Spleen (tissue), 11 donors: ENCODE data around the gene CHM. TPM values are rescaled to one million over a fixed set of nuclear protein-coding genes. Genes with fewer than 3 reads are reported as not detected.
"Not testable (repeated sequence)": the region's sequence is repeated elsewhere in the genome, so short reads cannot be mapped to it uniquely, and the experiment has no call there.

Experiments used
- DNase-seq: peaks from one replicate; pipeline ENCODE4 v3.0.0-alpha.2; 2020
- H3K27ac ChIP-seq, 8 donors: fragments of 200-600 bp; sonication (generic) in 7 of 8; 1 replicate in 4 of 8; 2 replicates in 4 of 8; pipeline versions ENCODE4 v1.5.0 to v1.8.0; 2016 to 2021; ENCODE audit warnings: inconsistent platforms in 4 of 8, mild to moderate bottlenecking in 4 of 8, moderate library complexity in 1 of 8
- H3K27me3 ChIP-seq, 7 donors: fragments of 200-600 bp; sonication (generic) in 6 of 7; replicated peaks in 1 of 7; 1 replicate in 4 of 7; 2 replicates in 3 of 7; pipeline versions ENCODE4 v1.5.0 to v1.8.0; 2016 to 2021; ENCODE audit warnings: inconsistent platforms in 3 of 7, mild to moderate bottlenecking in 1 of 7
- H3K36me3 ChIP-seq, 6 donors: fragments of 200-600 bp; sonication (generic) in 5 of 6; 1 replicate in 4 of 6; 2 replicates in 2 of 6; pipeline versions ENCODE4 v1.5.0 to v1.8.0; 2016 to 2021; ENCODE audit warnings: inconsistent platforms in 2 of 6
- H3K4me1 ChIP-seq, 6 donors: fragments of 200-600 bp; sonication (generic) in 5 of 6; 1 replicate in 3 of 6; 2 replicates in 3 of 6; pipeline versions ENCODE4 v1.5.0 to v1.8.0; 2016 to 2021; ENCODE audit warnings: inconsistent platforms in 3 of 6
- H3K4me3 ChIP-seq, 8 donors: fragments of 200-600 bp; sonication (generic) in 7 of 8; 1 replicate in 4 of 8; 2 replicates in 4 of 8; pipeline versions ENCODE4 v1.5.0 to v1.8.0; 2016 to 2021; ENCODE audit warnings: inconsistent platforms in 4 of 8, mild to moderate bottlenecking in 4 of 8, moderate library complexity in 2 of 8
- H3K9me3 ChIP-seq, 8 donors: fragments of 200-600 bp; sonication (generic) in 7 of 8; 1 replicate in 4 of 8; 2 replicates in 4 of 8; pipeline versions ENCODE4 v1.5.0 to v1.8.0; 2016 to 2021; ENCODE audit warnings: inconsistent platforms in 4 of 8
- POLR2A ChIP-seq, 3 donors: fragments of 450-650 bp; IDR thresholded peaks; one replicate each; pipeline ENCODE4 v1.5.1; 2017; ENCODE audit warnings: antibody characterized with exemption in 3 of 3, mild to moderate bottlenecking in 1 of 3
- POLR2AphosphoS5 ChIP-seq, 3 donors: sonication (generic); formaldehyde crosslinking; IDR thresholded peaks; one replicate each; pipeline ENCODE4 v1.5.1; 2017; ENCODE audit warnings: antibody characterized with exemption in 3 of 3
- WGBS, 5 donors: extraction: QIAGEN DNeasy Blood & Tissue Kit in 3 of 5; methylation state at CpG; one replicate each; pipeline versions ENCODE4 v1.1.5 to v1.1.7; 2013 to 2018; 5-methylcytosine and 5-hydroxymethylcytosine counted together
- intact Hi-C: fragments of 100-400 bp; cut with DNase I; formaldehyde crosslinking; loops from one replicate; pipeline ENCODE4 v1.15.0; 2023; ENCODE audit warnings: low total_unique reads
- polyA plus RNA-seq, 3 donors: library from polyadenylated mRNA; stranded (reverse); fragments of 200-250 nt; gene quantifications; one replicate each; pipeline ENCODE4 v1.2.1, GENCODE V29; 2013
- total RNA-seq, 7 donors: library from RNA; depleted of rRNA in 3 of 7; stranded (reverse); fragments of >200 nt in 3 of 7; fragmentation: NEBNext Ultra II Directional in 4 of 7; extraction: Animal tissue kit (Norgen Biotek cat#: 25700) in 4 of 7; gene quantifications; one replicate each; pipeline versions ENCODE4 v1.1.0 to v1.2.1, GENCODE V29; 2016 to 2021
- TF ChIP-seq, protein P1 (sequence below), 11 experiments: fragments of 200-600 bp in 7 of 11; fragments of 450-650 bp in 4 of 11; sonication (generic) in 4 of 11; IDR thresholded peaks in 8 of 11; conservative IDR thresholded peaks in 3 of 11; 1 replicate in 7 of 11; 2 replicates in 4 of 11; pipeline versions ENCODE4 v1.4.0 to v1.8.0; 2016 to 2021; ENCODE audit warnings: antibody characterized with exemption in 11 of 11, inconsistent platforms in 4 of 11, mild to moderate bottlenecking in 1 of 11
- donor health status: healthy with polysubstance abuse.
- donor health status: DM: no; HTN: no; CAD: no; lungs with moderate emphysema.
- donor health status: DM: no; HTN: no; CAD: no.
- donor health status: Bipolar disorder and iron deficiency.
- donor health status: healthy.
- donor health status: DM: no; HTN: no; CAD: no.
- donor health status: DM: yes; HTN: yes; CAD: no.

CHM gene
- total and polyA plus RNA-seq, 10 donors = 9.3 to 35.3 (median 23.3) TPM

- no peak for DNase-seq
- Histone ChIP-seq H3K36me3 (no peaks in the 10 kb centered on the region), H3K9me3 (no peaks in the 10 kb centered on the region), H3K27ac (no peak overlapping the region), H3K4me1 (no peaks in the 10 kb centered on the region), H3K4me3 (no peak overlapping the region), H3K27me3 (no peaks in the 10 kb centered on the region)
- intact Hi-C loops = no loop called here
- TF ChIP-seq POLR2A (IDR thresholded peaks at IDR 0.05) = no peak
- no peak for TF ChIP-seq POLR2AphosphoS5 (IDR thresholded peaks at IDR 0.05)
- TF ChIP-seq, protein P1, sequence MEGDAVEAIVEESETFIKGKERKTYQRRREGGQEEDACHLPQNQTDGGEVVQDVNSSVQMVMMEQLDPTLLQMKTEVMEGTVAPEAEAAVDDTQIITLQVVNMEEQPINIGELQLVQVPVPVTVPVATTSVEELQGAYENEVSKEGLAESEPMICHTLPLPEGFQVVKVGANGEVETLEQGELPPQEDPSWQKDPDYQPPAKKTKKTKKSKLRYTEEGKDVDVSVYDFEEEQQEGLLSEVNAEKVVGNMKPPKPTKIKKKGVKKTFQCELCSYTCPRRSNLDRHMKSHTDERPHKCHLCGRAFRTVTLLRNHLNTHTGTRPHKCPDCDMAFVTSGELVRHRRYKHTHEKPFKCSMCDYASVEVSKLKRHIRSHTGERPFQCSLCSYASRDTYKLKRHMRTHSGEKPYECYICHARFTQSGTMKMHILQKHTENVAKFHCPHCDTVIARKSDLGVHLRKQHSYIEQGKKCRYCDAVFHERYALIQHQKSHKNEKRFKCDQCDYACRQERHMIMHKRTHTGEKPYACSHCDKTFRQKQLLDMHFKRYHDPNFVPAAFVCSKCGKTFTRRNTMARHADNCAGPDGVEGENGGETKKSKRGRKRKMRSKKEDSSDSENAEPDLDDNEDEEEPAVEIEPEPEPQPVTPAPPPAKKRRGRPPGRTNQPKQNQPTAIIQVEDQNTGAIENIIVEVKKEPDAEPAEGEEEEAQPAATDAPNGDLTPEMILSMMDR (IDR thresholded peaks at IDR 0.05 in 8 of 11, conservative IDR thresholded peaks at IDR 0.05 in 3 of 11) = no peak
- WGBS, 5 donors = 65 to 97% (median 87%) methylated on average over 3 of the region's 3 CpGs
Observed at GRCh38 chrX:85930099-85930498, 117.3 kb downstream of the CHM start.

GRCh38 chrX:85928606-85929005 lies 118.8 kb downstream of the CHM start:
- Histone ChIP-seq H3K27ac (no peak overlapping the region), H3K27me3 (no peaks in the 10 kb centered on the region), H3K4me1 (no peaks in the 10 kb centered on the region), H3K36me3 (no peaks in the 10 kb centered on the region), H3K4me3 (no peak overlapping the region), H3K9me3 (no peaks in the 10 kb centered on the region)
- DNase-seq = no peak
- WGBS, 5 donors = 51 to 88% (median 67%) methylated on average over 1 of the region's 1 CpG
- intact Hi-C loops = no loop called here
- TF ChIP-seq POLR2AphosphoS5 (IDR thresholded peaks at IDR 0.05) (no peak), POLR2A (IDR thresholded peaks at IDR 0.05) (no peak)
- TF ChIP-seq, protein P1 (IDR thresholded peaks at IDR 0.05 in 8 of 11, conservative IDR thresholded peaks at IDR 0.05 in 3 of 11) = no peak

GRCh38 chrX:85927740-85928139 lies 119.6 kb downstream of the CHM start:
- H3K27ac ChIP-seq = no peak overlapping the region
- no peaks in the 10 kb centered on the region for H3K36me3 ChIP-seq
- no peak overlapping the region for H3K4me3 ChIP-seq
- no peaks in the 10 kb centered on the region for H3K4me1 ChIP-seq
- no peak for DNase-seq
- intact Hi-C loops = no loop called here
- no peaks in the 10 kb centered on the region for H3K9me3 ChIP-seq
- no peaks in the 10 kb centered on the region for H3K27me3 ChIP-seq
- WGBS, 5 donors = 55 to 86% (median 69%) methylated on average over 1 of the region's 1 CpG
- TF ChIP-seq, protein P1 (IDR thresholded peaks at IDR 0.05 in 8 of 11, conservative IDR thresholded peaks at IDR 0.05 in 3 of 11) = no peak
- TF ChIP-seq POLR2AphosphoS5 (IDR thresholded peaks at IDR 0.05) (no peak), POLR2A (IDR thresholded peaks at IDR 0.05) (no peak)

DNA sequence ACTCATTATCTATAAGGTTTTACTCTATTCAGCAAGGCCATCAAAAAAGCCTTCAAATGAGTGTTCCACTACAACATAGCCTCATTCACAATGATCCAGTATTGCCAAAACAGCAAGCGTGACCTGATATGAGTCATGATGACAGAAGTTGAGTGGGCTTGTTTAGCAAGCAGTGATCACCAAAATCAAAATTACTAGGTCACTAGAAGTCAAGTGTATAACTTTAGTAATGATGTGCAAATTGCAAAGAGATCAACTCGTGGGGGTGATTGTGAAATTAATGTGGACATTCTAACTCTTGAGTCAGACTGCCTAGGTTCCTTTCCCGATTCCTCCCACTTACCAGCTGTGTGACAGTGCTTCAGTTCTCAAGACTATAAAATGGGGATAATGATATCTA lies 124.5 kb downstream of the CHM start:
- TF ChIP-seq POLR2AphosphoS5 (IDR thresholded peaks at IDR 0.05) (no peak), POLR2A (IDR thresholded peaks at IDR 0.05) (no peak)
- TF ChIP-seq, protein P1 (IDR thresholded peaks at IDR 0.05 in 8 of 11, conservative IDR thresholded peaks at IDR 0.05 in 3 of 11) = no peak
- no peaks in the 10 kb centered on the region for H3K27me3 ChIP-seq
- H3K4me1 ChIP-seq = no peaks in the 10 kb centered on the region
- H3K36me3 ChIP-seq = no peaks in the 10 kb centered on the region
- H3K27ac ChIP-seq = no peak overlapping the region
- DNase-seq = no peak
- intact Hi-C loops = no loop called here
- WGBS, 5 donors = 43 to 78% (median 70%) methylated on average over 3 of the region's 3 CpGs
- no peak overlapping the region for H3K4me3 ChIP-seq
- H3K9me3 ChIP-seq = no peaks in the 10 kb centered on the region

- H3K9me3 ChIP-seq, H3K36me3 ChIP-seq, H3K27ac ChIP-seq, H3K4me1 ChIP-seq, H3K27me3 ChIP-seq, H3K4me3 ChIP-seq, DNase-seq, intact Hi-C loops: not testable (repeated sequence)
- 83 to 98% (median 96%) methylated on average over 2 of the region's 2 CpGs for WGBS, 5 donors
Observed at GRCh38 chrX:85916656-85917280, 130.6 kb downstream of the CHM start.
